GM21390 (cell line): ENCODE data around the gene OR5AK2.
"Not testable (repeated sequence)": the region's sequence is repeated elsewhere in the genome, so short reads cannot be mapped to it uniquely, and the experiment has no call there.

Experiments
- ATAC-seq: cut with Tn5 transposase; IDR thresholded peaks from one replicate; pipeline ENCODE4 v1.9.1; 2021; ENCODE audit not compliant: unreplicated experiment

OR5AK2 gene, protein sequence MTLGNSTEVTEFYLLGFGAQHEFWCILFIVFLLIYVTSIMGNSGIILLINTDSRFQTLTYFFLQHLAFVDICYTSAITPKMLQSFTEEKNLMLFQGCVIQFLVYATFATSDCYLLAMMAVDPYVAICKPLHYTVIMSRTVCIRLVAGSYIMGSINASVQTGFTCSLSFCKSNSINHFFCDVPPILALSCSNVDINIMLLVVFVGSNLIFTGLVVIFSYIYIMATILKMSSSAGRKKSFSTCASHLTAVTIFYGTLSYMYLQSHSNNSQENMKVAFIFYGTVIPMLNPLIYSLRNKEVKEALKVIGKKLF

DNA sequence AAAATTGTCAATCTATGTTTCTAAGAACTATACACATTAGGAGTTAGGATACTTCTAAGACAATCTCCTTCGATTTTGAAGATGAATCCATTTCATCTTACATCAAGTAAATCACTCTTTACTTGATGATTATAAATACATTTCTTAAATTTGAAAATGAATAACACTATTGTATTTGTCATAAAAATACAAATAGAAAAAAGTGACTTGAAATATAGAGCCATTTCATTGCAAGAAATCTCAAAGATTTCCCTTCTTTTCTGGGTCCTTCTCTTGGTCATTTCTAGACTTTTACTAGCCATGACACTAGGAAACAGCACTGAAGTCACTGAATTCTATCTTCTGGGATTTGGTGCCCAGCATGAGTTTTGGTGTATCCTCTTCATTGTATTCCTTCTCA, at the start of gene OR5AK2:
TSS of gene OR5AK2 (plus strand) at position 301 of the 400 bp plus-strand sequence. CDS start at position 301, 0 bp downstream.
- ATAC-seq: no peak

DNA sequence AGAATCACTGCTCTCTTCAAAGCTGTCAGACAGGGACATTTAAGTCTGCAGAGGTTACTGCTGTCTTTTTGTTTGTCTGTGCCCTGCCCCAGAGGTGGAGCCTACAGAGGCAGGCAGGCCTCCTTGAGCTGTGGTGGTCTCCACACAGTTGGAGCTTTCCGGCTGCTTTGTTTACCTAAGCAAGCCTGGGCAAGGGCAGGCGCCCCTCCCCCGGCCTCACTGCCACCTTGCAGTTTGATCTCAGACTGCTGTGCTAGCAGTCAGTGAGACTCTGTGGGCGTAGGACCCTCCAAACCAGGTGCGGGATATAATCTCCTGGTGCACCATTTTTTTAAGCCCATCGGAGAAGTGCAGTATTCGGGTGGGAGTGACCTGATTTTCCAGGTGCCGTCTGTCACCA, 43.2 kb upstream of the OR5AK2 start:
- ATAC-seq: not testable (repeated sequence)

DNA sequence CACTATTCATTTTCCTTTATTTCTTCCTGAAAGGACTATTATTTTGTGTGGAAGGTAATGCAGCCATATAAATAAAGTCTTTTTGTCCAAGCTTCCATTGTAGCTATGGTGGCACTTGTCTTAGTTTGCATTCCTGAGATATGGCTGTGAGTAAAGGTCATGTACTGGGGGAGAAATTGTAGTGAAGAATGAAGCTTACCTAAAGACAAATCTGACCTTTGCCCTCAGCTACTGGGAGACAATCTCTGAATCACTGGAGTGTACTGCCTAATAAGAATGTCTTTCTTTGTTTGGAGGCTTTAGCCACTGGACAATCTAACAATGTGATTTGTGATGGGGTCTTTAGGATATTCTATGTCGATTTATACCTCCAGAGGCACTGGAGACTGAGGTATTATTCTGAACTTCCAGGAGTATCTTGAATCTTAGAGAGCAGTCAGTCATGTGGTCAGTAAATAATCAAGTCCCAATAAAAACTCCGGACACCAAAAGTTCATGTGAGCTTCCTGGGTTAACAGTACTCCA, 39.7 kb upstream of the OR5AK2 start:
- no peak for ATAC-seq

DNA sequence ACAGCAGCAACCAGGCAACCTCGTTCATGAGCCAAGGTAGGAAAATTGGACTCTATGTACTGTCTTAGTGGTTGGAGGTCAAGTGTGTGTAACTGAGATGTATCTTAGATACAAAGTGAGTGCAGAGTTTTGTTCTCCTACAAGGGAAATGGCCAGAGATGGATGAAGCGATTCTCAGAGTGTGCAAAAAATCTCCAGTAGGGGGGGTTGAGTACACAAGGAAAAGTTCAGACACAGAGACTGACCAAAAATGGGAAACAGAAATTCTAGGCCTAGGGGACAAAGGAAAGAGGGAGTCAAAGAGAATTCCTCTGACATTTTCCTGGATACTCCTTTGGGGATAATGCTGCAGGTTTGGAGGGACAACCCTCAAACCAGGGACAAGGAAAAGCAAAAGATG, 38.2 kb upstream of the OR5AK2 start:
- ATAC-seq: no peak

DNA sequence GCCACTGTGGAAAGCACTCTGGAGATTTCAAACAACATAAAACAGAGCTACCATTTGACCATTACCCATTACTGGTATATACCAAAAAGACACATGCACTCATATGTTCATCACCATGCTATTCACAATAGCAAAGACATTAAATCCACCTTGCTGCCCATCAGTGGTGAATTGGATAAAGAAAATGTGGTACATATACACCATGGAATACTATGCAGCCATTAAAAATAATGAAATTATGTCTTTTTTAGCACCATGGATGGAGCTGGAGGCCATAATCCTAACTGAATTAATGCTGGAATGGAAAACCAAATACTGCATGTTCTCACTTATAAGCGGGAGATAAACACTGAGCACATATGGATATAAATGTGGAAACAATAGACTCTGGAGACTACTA, 34.8 kb upstream of the OR5AK2 start:
- not testable (repeated sequence) for ATAC-seq

DNA sequence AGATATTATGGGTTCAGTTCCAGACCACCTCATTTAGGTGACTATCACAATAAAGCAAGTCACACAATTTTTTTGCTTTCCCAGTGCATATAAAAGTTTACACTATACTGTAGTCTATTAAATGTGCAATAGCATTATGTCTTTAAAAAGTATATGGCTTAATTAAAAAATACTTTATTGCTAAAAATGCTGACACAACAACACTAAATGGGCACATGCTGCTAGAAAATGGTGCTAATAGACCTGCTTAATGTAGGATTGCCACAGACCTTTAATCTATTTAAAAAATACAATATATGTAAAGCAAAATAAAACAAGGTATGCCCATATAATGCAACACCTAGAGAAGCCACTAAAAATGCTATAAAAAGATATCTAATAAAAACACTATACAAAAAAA, 27.1 kb upstream of the OR5AK2 start:
- ATAC-seq: no peak

DNA sequence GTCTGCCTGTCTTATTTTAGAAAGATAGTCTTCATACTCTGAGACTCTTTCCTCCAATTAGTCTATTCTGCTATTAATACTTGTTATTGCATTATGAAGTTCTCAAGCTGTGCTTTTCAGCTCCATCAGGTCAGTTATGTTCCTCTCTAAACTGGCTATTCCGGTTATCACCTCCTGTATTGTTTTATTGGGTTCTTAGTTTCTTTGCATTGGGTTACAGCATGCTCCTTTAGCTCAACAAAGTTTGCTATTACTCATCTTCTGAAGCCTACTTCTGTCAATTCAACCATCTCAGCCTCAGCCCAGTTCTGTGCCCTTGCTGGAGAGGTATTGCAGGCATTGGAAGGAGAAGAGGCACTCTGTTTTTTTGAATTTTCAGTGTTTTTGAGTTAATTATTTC, 21.0 kb upstream of the OR5AK2 start:
- ATAC-seq: no peak

DNA sequence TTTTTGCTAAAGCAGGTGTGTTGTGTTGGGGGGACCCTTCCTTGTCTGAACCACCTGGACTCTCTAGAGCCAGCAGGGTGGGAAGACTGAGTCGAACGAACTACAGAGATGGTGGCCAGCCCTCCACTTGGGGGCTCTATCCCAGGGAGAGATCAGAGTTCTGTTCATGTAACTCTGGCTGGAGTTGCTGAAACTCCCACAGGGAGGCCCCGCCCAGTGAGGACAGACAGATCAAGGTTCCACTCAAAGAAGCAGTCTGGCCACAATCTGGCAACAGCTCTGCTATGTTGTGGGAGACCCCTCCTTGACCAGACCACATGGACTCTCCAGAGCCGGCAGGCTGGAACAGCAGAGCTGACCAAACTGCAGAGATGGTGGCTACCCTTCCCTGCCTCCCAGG, 20.2 kb upstream of the OR5AK2 start:
- no peak for ATAC-seq

DNA sequence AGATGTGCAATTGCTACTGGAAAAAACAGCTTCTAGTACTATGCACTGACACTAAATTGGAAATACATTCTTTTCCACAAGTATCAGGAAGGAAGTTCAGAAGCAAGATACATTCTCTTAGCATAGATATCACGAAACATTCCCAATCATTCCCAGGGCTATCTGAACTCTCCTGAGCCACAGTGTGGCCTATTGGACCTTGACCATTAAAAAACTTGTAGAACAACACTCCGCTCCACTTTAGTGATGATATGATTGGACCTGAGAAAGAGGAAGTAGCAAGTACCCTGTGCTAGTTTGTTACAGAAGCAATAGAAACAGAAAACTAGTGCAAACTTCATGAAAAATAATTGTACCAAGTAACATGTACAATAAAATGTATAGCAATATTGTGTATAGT, 11.4 kb upstream of the OR5AK2 start:
- no peak for ATAC-seq

DNA sequence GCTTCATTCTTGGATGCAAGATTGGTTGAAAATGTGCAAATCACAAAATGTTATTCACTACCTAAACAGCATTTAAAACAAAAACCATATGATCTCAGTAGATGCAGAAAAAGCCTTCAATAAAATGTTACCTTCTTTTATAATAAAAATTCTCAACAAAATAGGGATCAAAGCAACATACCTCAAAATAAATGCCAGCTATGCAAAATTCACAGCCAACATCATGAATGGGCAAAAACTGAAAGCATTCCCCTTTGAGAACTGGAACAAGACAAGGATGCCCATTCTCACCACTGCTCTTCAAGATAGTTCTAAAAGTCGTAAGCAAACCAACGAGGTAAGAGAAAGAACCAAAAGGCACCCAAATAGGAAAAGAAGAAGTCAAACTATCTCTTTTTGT, 2.0 kb downstream of the OR5AK2 start:
- no peak for ATAC-seq

DNA sequence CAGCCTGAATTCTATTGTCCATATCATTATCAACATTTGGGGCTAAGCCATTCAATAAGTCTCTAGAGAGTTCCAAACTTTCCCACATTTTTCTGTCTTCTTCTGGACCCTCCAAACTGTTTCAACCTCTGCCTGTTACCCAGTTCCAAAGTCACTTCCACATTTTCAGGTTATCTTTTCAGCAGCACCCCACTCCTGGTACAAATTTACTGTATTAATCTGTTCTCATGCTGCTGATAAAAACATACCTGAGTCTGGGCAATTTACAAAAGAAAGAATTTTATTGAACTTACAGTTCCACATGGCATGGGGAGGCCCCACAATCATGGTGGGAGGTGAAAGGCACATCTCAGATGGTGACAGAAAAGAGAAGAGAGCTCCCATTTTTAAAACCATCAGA, 5.8 kb downstream of the OR5AK2 start:
- ATAC-seq: no peak

DNA sequence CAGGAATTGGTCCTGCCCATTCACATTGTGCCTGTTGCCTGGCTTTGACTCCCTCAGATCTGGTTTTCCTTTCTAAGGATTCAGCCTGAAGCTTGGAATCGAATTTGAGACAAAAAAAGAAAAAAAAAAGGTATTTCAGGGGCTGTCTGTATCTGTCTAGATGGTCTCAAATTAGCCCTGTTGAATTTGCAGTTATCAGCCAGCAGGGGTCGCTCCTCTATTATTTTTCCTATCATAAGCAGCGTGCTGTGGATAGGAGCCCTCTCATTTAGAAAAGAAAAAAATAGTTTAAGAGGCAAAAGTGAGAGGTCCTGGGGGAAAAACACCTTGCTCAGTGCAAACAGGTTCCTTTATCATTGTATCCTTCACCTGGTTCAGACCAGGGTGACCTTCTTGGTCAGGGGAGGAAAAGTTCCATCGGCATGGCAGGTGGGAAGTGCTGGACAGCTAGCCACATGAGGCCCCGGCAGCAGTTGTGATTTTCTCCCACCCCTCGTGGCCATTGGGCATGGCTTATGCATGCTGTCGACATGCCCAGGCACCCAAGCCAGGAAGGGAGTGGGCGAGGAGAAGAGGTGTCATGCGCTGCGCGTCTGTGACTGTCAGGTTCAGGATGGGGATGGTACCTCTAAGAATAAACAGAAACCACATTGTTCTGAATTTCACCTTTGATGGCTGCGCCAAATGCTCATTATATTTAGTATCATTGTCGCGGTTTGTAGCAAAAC, 13.1 kb downstream of the OR5AK2 start:
- ATAC-seq: no peak

DNA sequence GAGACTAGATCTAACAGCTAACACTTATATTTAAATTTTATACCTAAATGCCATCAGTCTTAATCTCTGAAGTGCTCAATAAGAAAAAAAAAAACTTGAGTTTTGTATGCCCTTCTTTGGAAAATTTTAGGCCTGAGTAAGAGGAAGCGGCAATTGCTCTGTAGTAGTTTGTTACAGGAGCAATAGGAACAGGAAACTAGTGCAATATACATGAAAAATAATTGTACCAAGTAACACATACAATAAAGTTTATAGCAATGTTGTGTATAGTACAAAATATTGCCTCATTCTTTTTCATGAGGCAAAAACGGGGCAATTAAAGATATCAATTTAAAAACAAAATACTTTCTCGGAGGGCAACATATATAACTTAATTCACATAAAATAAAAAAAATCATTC, 19.7 kb downstream of the OR5AK2 start:
- no peak for ATAC-seq

DNA sequence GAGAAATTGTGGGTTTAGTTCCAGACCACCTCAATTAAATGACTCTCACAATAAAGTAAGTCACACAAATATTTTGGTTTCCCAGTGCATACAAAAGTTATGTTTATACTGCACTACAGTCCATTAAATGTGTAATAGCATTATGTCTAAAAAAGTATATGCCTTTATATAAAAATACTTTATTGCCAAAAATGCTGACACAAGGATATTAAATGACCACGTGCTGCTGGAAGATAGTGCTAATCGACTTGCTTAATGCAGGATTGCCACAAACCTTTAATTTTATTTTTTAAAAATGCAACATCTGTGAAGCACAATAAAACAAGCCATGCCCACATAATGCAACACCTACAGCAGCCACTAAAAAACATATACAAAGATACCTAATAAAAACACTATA, 27.0 kb downstream of the OR5AK2 start:
- no peak for ATAC-seq

DNA sequence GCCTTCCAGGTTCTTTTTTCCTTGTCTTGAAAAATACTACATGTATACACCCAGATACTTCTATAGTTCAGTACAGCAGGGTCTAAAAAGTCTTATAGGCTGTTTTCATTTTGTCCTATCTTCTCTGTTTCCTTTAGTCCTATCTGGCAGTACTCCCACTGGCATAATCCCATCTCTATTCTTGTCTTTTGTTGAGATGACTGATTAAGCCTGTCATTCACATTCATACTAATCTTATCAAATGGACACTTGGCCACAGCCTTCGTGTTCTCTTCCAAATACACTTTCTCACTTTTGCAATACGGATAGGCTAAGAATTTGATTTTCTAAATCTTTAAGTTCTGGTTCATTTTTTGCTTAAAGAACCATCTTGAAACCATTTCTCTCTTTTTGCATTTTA, 42.8 kb downstream of the OR5AK2 start:
- no peak for ATAC-seq
